ENCODE measurements around the gene LNPEP.

The LNPEP gene

DNA sequence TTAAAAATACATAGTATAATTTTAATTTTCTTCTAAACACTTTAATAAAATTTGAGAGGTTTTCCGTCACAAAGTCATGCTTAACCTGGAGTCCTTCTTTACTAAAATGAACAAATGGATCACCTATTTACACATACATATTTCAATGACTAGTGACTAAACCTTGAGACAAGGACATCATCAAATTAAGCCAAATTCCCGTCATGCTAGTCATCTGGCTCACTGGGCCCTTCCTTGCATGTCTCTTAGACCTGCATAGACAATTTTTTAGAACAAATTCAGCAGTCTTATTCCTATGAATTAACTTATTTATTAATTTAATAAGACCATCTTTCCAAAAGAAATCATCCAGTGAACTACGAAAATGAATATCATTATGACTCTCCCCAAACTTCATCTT, 33.0 kb upstream of the LNPEP start:
- in situ Hi-C loops (cut with MboI; ENCODE audit: low sequenced_read_pairs, unreplicated experiment), result no loop called here
- DNase-seq (ENCODE audit: low spot score), result no peak
- TF ChIP-seq, protein P1, sequence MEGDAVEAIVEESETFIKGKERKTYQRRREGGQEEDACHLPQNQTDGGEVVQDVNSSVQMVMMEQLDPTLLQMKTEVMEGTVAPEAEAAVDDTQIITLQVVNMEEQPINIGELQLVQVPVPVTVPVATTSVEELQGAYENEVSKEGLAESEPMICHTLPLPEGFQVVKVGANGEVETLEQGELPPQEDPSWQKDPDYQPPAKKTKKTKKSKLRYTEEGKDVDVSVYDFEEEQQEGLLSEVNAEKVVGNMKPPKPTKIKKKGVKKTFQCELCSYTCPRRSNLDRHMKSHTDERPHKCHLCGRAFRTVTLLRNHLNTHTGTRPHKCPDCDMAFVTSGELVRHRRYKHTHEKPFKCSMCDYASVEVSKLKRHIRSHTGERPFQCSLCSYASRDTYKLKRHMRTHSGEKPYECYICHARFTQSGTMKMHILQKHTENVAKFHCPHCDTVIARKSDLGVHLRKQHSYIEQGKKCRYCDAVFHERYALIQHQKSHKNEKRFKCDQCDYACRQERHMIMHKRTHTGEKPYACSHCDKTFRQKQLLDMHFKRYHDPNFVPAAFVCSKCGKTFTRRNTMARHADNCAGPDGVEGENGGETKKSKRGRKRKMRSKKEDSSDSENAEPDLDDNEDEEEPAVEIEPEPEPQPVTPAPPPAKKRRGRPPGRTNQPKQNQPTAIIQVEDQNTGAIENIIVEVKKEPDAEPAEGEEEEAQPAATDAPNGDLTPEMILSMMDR (IDR thresholded peaks at IDR 0.05; ENCODE audit: borderline replicate concordance, control extremely low read depth, extremely low read depth, insufficient read depth, missing control alignments), result no peak

DNA sequence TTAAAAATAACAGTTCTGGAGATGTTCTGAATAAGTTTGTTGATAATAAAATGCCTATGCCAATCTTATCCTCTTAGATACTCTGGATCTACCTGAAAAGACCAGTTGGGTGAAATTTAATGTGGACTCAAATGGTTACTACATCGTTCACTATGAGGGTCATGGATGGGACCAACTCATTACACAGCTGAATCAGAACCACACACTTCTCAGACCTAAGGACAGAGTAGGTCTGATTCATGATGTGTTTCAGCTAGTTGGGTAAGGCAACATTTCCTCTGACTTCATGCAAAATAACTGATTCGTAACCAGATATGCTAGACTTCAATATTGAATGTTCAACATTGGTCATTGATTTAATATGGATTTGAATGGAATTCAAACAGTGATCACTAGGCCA, 32.6 kb upstream of the LNPEP start:
- in situ Hi-C loops (cut with MboI; ENCODE audit: low sequenced_read_pairs, unreplicated experiment), result no loop called here
- DNase-seq (ENCODE audit: low spot score), result no peak
- TF ChIP-seq, protein P1 (IDR thresholded peaks at IDR 0.05; ENCODE audit: borderline replicate concordance, control extremely low read depth, extremely low read depth, insufficient read depth, missing control alignments), result no peak

DNA sequence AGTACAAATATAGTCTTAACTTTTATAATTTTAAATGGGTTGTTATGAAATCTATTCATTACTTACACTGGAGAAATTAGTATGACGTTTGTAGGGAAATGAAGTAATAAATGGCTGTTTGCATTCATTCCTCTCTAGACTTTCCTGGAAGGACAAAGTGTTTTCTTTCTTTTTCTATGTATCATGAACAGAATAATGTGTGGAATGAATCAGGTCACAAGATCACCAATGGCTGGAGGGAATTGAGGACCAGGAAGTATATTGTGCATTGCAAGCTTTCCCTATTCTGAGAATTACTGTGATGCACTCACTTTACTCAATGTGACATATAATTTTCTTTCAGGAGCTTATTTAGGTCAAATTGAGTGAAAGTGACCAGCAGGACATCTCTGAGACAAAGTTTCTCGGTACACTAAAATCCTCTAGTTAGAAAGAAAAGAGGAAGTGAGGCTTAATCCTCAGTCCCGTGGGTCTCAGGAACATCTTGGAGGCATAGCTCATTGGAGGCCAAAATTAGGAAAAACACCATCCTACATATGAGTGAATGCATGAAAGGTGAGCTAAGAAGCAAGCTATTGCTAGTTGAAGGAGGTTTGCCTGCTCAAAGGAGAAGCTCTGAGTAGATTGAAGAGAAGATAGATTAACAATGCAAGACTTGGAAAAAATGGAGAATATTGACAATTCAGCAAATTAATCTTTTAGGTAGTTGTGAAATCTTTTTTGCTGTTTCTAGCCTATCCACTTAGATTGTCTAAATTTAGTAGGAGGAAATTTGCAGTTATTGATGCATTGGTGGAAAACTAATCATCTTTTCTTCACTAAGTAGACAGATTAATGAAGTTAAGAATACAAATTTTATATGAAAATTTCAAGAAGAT, 31.6 kb upstream of the LNPEP start:
- TF ChIP-seq, protein P1 (IDR thresholded peaks at IDR 0.05; ENCODE audit: borderline replicate concordance, control extremely low read depth, extremely low read depth, insufficient read depth, missing control alignments), result no peak
- in situ Hi-C loops (cut with MboI; ENCODE audit: low sequenced_read_pairs, unreplicated experiment), result no loop called here
- DNase-seq (ENCODE audit: low spot score), result no peak

DNA sequence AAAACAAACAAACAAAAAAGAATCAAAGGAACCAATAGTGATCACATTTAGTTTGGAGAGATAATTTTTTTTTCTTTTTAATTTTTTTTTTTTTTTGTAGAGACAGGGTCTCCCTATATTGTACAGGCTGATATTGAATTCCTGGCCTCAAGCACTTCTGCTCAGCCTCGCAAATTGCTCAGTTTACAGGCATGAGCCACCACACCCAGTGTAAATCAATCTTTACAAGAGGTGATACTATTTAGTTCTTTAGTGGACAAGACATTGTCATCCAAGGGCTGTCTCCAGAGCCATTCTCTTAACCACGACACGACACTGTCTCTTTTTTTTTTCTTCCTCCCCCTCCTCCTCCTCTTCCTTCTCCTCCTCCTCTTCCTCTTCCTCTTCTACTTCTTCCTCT, 30.0 kb upstream of the LNPEP start:
- in situ Hi-C loops (cut with MboI; ENCODE audit: low sequenced_read_pairs, unreplicated experiment), result no loop called here
- no peak for DNase-seq (ENCODE audit: low spot score)
- TF ChIP-seq, protein P1 (IDR thresholded peaks at IDR 0.05; ENCODE audit: borderline replicate concordance, control extremely low read depth, extremely low read depth, insufficient read depth, missing control alignments), result no peak

DNA sequence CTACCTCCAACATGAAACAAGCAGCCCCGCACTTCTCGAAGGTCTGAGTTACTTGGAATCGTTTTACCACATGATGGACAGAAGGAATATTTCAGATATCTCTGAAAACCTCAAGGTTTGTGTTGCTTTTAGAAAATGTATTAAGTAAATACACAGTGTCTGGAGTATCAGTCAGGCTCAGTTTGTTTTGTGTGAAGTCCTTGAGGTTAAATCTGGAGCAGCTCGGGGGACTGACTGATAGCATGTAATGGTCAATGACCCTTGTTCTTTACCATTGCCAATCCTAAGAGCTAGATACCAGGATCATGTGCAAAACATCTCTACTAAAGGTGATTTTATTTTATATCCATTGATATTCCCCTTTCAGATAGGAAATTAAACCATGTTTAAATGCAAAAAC, 26.9 kb upstream of the LNPEP start:
- DNase-seq (ENCODE audit: low spot score), result no peak
- TF ChIP-seq, protein P1 (IDR thresholded peaks at IDR 0.05; ENCODE audit: borderline replicate concordance, control extremely low read depth, extremely low read depth, insufficient read depth, missing control alignments), result no peak
- in situ Hi-C loops (cut with MboI; ENCODE audit: low sequenced_read_pairs, unreplicated experiment), result no loop called here

DNA sequence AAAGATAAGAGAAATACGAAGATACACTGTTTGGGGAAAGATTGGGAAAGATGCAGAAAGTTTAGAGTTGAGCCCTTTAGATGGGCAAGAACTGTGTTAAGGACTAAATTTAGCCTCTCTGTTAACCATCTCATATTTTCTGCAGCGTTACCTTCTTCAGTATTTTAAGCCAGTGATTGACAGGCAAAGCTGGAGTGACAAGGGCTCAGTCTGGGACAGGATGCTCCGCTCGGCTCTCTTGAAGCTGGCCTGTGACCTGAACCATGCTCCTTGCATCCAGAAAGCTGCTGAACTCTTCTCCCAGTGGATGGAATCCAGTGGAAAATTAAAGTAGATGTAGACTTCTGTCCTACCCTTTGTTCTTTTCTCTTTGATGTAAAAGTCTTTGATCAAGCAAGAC, 26.4 kb upstream of the LNPEP start:
- TF ChIP-seq, protein P1 (IDR thresholded peaks at IDR 0.05; ENCODE audit: borderline replicate concordance, control extremely low read depth, extremely low read depth, insufficient read depth, missing control alignments), result no peak
- DNase-seq (ENCODE audit: low spot score), result no peak
- in situ Hi-C loops (cut with MboI; ENCODE audit: low sequenced_read_pairs, unreplicated experiment), result no loop called here

Measured in GM13976 (cell line).